ENCODE measurements around the gene BBS7. TPM values are rescaled to one million over a fixed set of nuclear protein-coding genes. Genes with fewer than 3 reads are reported as not detected.

Gene BBS7
- total and polyA plus RNA-seq, 2 donors from 2014 or later, result 8.0 to 14.5 TPM

GRCh38 chr4:121789960-121790829, 80.1 kb downstream of the BBS7 start:
- no peak for TF ChIP-seq CTCF (IDR thresholded peaks at IDR 0.05; ENCODE audit: borderline replicate concordance, extremely low read depth, insufficient read depth)
- H3K27me3 ChIP-seq (ENCODE audit: control insufficient read depth, insufficient read depth, low read length), result no peaks in the 10 kb centered on the region
- H3K9ac ChIP-seq (ENCODE audit: low read length in 3 of 3), result no peak overlapping the region
- H3K4me1 ChIP-seq (ENCODE audit: control insufficient read depth in 2 of 3, insufficient read depth in 2 of 3, low read depth in 1 of 3, low read length in 3 of 3), result no peaks in the 10 kb centered on the region
- no peak overlapping the region for H3K4me3 ChIP-seq (ENCODE audit: low read length in 3 of 3)
- DNase-seq (peak in 2 of 5 donors; percentile 10 to 47), FAIRE-seq (no peak)
- H3K36me3 ChIP-seq (ENCODE audit: control insufficient read depth in 2 of 3, insufficient read depth in 3 of 3, low read length in 3 of 3), result no peaks in the 10 kb centered on the region
- intact Hi-C loops (cut with DNase I), result no loop called here
- H3K27ac ChIP-seq (ENCODE audit: low read depth in 2 of 2, low read length in 2 of 2), result no peak overlapping the region
- no peaks in the 10 kb centered on the region for H3K9me3 ChIP-seq (ENCODE audit: control insufficient read depth in 2 of 3, insufficient read depth in 1 of 3, low read length in 3 of 3)

GRCh38 chr4:121789455-121789854, 80.8 kb downstream of the BBS7 start:
- Histone ChIP-seq H3K27ac (ENCODE audit: low read depth in 2 of 2, low read length in 2 of 2) (no peak overlapping the region), H3K36me3 (ENCODE audit: control insufficient read depth in 2 of 3, insufficient read depth in 3 of 3, low read length in 3 of 3) (no peaks in the 10 kb centered on the region), H3K9ac (ENCODE audit: low read length in 3 of 3) (no peak overlapping the region), H3K4me3 (ENCODE audit: low read length in 3 of 3) (no peak overlapping the region), H3K27me3 (ENCODE audit: control insufficient read depth, insufficient read depth, low read length) (no peaks in the 10 kb centered on the region), H3K4me1 (ENCODE audit: control insufficient read depth in 2 of 3, insufficient read depth in 2 of 3, low read depth in 1 of 3, low read length in 3 of 3) (no peaks in the 10 kb centered on the region), H3K9me3 (ENCODE audit: control insufficient read depth in 2 of 3, insufficient read depth in 1 of 3, low read length in 3 of 3) (no peaks in the 10 kb centered on the region)
- DNase-seq, result no peak
- FAIRE-seq, result no peak
- intact Hi-C loops (cut with DNase I), result no loop called here
- TF ChIP-seq CTCF (IDR thresholded peaks at IDR 0.05; ENCODE audit: borderline replicate concordance, extremely low read depth, insufficient read depth), result no peak

GRCh38 chr4:121788896-121789295, 81.4 kb downstream of the BBS7 start:
- H3K4me3 ChIP-seq (ENCODE audit: low read length in 3 of 3), result no peak overlapping the region

More at GRCh38 chr4:121788896-121789295, 81.4 kb downstream of the BBS7 start:
- DNase-seq, result no peak
- Histone ChIP-seq H3K9ac (ENCODE audit: low read length in 3 of 3) (no peak overlapping the region), H3K27me3 (ENCODE audit: control insufficient read depth, insufficient read depth, low read length) (no peaks in the 10 kb centered on the region), H3K27ac (ENCODE audit: low read depth in 2 of 2, low read length in 2 of 2) (no peak overlapping the region), H3K4me1 (ENCODE audit: control insufficient read depth in 2 of 3, insufficient read depth in 2 of 3, low read depth in 1 of 3, low read length in 3 of 3) (no peaks in the 10 kb centered on the region), H3K9me3 (ENCODE audit: control insufficient read depth in 2 of 3, insufficient read depth in 1 of 3, low read length in 3 of 3) (peaks cover 0 to 2% (median 0%) of the 10 kb centered on the region in 3 donors), H3K36me3 (ENCODE audit: control insufficient read depth in 2 of 3, insufficient read depth in 3 of 3, low read length in 3 of 3) (no peaks in the 10 kb centered on the region)
- intact Hi-C loops (cut with DNase I), result no loop called here
- TF ChIP-seq CTCF (IDR thresholded peaks at IDR 0.05; ENCODE audit: borderline replicate concordance, extremely low read depth, insufficient read depth), result no peak
- FAIRE-seq, result no peak
